ENCODE measurements around the gene TMEM220. TPM values are rescaled to one million over a fixed set of nuclear protein-coding genes. Genes with fewer than 3 reads are reported as not detected.

TMEM220 gene
- polyA plus RNA-seq, 1 experiment = 12.2 TPM

- POLR2A ChIA-PET = interaction anchor here (0.6 kb wide), 1 partner anchor 48 kb away, joined by 3 read pairs; no protein-coding TSS in a partner anchor
- CTCF ChIA-PET = interaction anchor here (1.0 to 2.4 kb wide), 3 partner anchors 12 to 103 kb away, joined by 3 to 13 read pairs (median 3); no protein-coding TSS in a partner anchor
Observed at GRCh38 chr17:10742431-10742830, 12.6 kb upstream of the TMEM220 start.

GRCh38 chr17:10741416-10742135 lies 11.8 kb upstream of the TMEM220 start:
- H3K36me3 ChIP-seq (ENCODE audit: control insufficient read depth, insufficient read depth, low read length) = no peaks in the 10 kb centered on the region
- CTCF ChIA-PET = interaction anchor here (0.7 to 2.4 kb wide), 4 partner anchors 13 to 111 kb away, joined by 3 to 13 read pairs (median 3); no protein-coding TSS in a partner anchor

More at GRCh38 chr17:10742431-10742830, 12.6 kb upstream of the TMEM220 start:
- TF ChIP-seq CTCF (IDR thresholded peaks at IDR 0.05; ENCODE audit: insufficient read depth, low read depth, low read length) = no peak
- Histone ChIP-seq H3K27me3 (ENCODE audit: control insufficient read depth, insufficient read depth, low read length) (0 out of 2 replicates have a peak, but pooled peaks cover 2% of the 10 kb centered on the region), H3K36me3 (ENCODE audit: control insufficient read depth, insufficient read depth, low read length) (no peaks in the 10 kb centered on the region), H3K4me3 (ENCODE audit: low read depth, low read length) (no peak overlapping the region)
- DNase-seq (ENCODE audit: low read depth) = no peak

GRCh38 chr17:10739386-10739785 lies 9.6 kb upstream of the TMEM220 start:
- ChIA-PET CTCF (interaction anchor here (0.6 to 4.6 kb wide), 3 partner anchors 10 to 105 kb away, joined by 3 to 71 read pairs (median 3); no protein-coding TSS in a partner anchor), POLR2A (no interaction called here)
- TF ChIP-seq CTCF (IDR thresholded peaks at IDR 0.05; ENCODE audit: insufficient read depth, low read depth, low read length) = no peak
- H3K27me3 ChIP-seq (ENCODE audit: control insufficient read depth, insufficient read depth, low read length) = no peaks in the 10 kb centered on the region
- DNase-seq (ENCODE audit: low read depth) = no peak
- no peaks in the 10 kb centered on the region for H3K36me3 ChIP-seq (ENCODE audit: control insufficient read depth, insufficient read depth, low read length)
- H3K4me3 ChIP-seq (ENCODE audit: low read depth, low read length) = no peak overlapping the region

More at GRCh38 chr17:10741416-10742135, 11.8 kb upstream of the TMEM220 start:
- POLR2A ChIA-PET = interaction anchor here (0.7 kb wide), 1 partner anchor 7 kb away, joined by 3 read pairs; no protein-coding TSS in a partner anchor
- H3K4me3 ChIP-seq (ENCODE audit: low read depth, low read length) = no peak overlapping the region
- no peak for DNase-seq (ENCODE audit: low read depth)
- no peaks in the 10 kb centered on the region for H3K27me3 ChIP-seq (ENCODE audit: control insufficient read depth, insufficient read depth, low read length)
- no peak for TF ChIP-seq CTCF (IDR thresholded peaks at IDR 0.05; ENCODE audit: insufficient read depth, low read depth, low read length)

GRCh38 chr17:10738521-10739258 lies 8.9 kb upstream of the TMEM220 start:
- Histone ChIP-seq H3K27me3 (ENCODE audit: control insufficient read depth, insufficient read depth, low read length) (no peaks in the 10 kb centered on the region), H3K36me3 (ENCODE audit: control insufficient read depth, insufficient read depth, low read length) (no peaks in the 10 kb centered on the region), H3K4me3 (ENCODE audit: low read depth, low read length) (no peak overlapping the region)
- ChIA-PET CTCF (interaction anchor here (0.6 to 4.6 kb wide), 3 partner anchors 11 to 106 kb away, joined by 3 to 71 read pairs (median 3); no protein-coding TSS in a partner anchor), POLR2A (no interaction called here)
- TF ChIP-seq CTCF (IDR thresholded peaks at IDR 0.05; ENCODE audit: insufficient read depth, low read depth, low read length) = no peak
- DNase-seq (ENCODE audit: low read depth) = no peak

- no peaks in the 10 kb centered on the region for H3K27me3 ChIP-seq (ENCODE audit: control insufficient read depth, insufficient read depth, low read length)
- ChIA-PET CTCF (interaction anchor here (0.7 to 4.6 kb wide), 28 partner anchors 7 to 1249 kb away, joined by 3 to 71 read pairs (median 5); partner anchors contain the start of gene PIRT), POLR2A (no interaction called here)
- no peak overlapping the region for H3K4me3 ChIP-seq (ENCODE audit: low read depth, low read length)
- TF ChIP-seq CTCF (IDR thresholded peaks at IDR 0.05; ENCODE audit: insufficient read depth, low read depth, low read length) = no peak
- no peaks in the 10 kb centered on the region for H3K36me3 ChIP-seq (ENCODE audit: control insufficient read depth, insufficient read depth, low read length)
- DNase-seq (ENCODE audit: low read depth) = no peak
Observed at GRCh38 chr17:10737736-10738135, 7.9 kb upstream of the TMEM220 start.
